K562 (cell line): ENCODE data around the gene FEN1. TPM values are rescaled to one million over a fixed set of nuclear protein-coding genes. Genes with fewer than 3 reads are reported as not detected.
A peak's percentile ranks its signal among the peaks of the same experiment; 100 is the strongest.

Source experiments
- BCOR ChIP-seq: fragments of 450-650 bp; IDR thresholded peaks from 2 replicates; pipeline ENCODE4 v1.6.1; 2016
- CTCFL ChIP-seq: IDR thresholded peaks from 2 replicates; pipeline ENCODE4 v1.6.1; 2011; ENCODE audit warnings: borderline replicate concordance, low read depth, mild to moderate bottlenecking, moderate library complexity, low read length; ENCODE audit not compliant: insufficient read depth, poor library complexity, severe bottlenecking
- DDX20 ChIP-seq: fragments of 450-650 bp; IDR thresholded peaks from 2 replicates; pipeline ENCODE4 v1.6.1; 2016; ENCODE audit warnings: missing genetic modification characterization, low read depth, mild to moderate bottlenecking, missing compliant biosample characterization, moderate library complexity
- E2F8 ChIP-seq: fragments of 450-650 bp; IDR thresholded peaks from 2 replicates; pipeline ENCODE4 v1.7.1; 2018; ENCODE audit warnings: mild to moderate bottlenecking, low read depth; ENCODE audit not compliant: partially characterized antibody
- ELF4 ChIP-seq: fragments of 450-650 bp; formaldehyde crosslinking; IDR thresholded peaks from 2 replicates; pipeline ENCODE4 v1.4.0; 2022; ENCODE audit warnings: missing genetic modification characterization
- ESRRA ChIP-seq: fragments of 450-650 bp; IDR thresholded peaks from 2 replicates; pipeline ENCODE4 v1.6.1; 2014; ENCODE audit warnings: low read depth, mild to moderate bottlenecking, moderate library complexity, borderline replicate concordance
- KLF10 ChIP-seq: fragments of 250-450 bp; sonication (Bioruptor Pico); IDR thresholded peaks from 2 replicates; pipeline ENCODE4 v1.6.1; 2021; ENCODE audit warnings: matching md5 sums
- NBN ChIP-seq: fragments of 450-650 bp; IDR thresholded peaks from 2 replicates; pipeline ENCODE4 v1.6.1; 2016; ENCODE audit warnings: low read depth, mild to moderate bottlenecking
- NR2F6 ChIP-seq: fragments of 450-650 bp; formaldehyde crosslinking; IDR thresholded peaks from 2 replicates; pipeline ENCODE4 v1.4.0; 2020; ENCODE audit warnings: mild to moderate bottlenecking
- RAD21 ChIP-seq, 2 experiments: fragments of 250-450 bp in 1 of 2; fragments of 450-650 bp in 1 of 2; sonication (Bioruptor Pico) in 1 of 2; formaldehyde crosslinking in 1 of 2; IDR thresholded peaks in 1 of 2; conservative IDR thresholded peaks in 1 of 2; 2 replicates each; pipeline versions ENCODE4 v1.4.0 to v1.8.0; 2020 to 2022; ENCODE audit warnings: mild to moderate bottlenecking in 2 of 2, moderate library complexity in 1 of 2
- RB1 ChIP-seq: fragments of 450-650 bp; IDR thresholded peaks from 2 replicates; pipeline ENCODE4 v1.6.1; 2017; ENCODE audit warnings: low read depth, mild to moderate bottlenecking
- SMC3 ChIP-seq: conservative IDR thresholded peaks from 2 replicates; pipeline ENCODE4 v1.6.1; 2011; ENCODE audit warnings: low read depth, low read length, improper control_type of control experiment; ENCODE audit not compliant: insufficient read depth
- SRSF7 ChIP-seq: fragments of 200-400 bp; formaldehyde crosslinking; optimal IDR thresholded peaks from 2 replicates; pipeline ENCODE3; 2017; ENCODE audit warnings: mild to moderate bottlenecking, low read depth, low read length
- ZNF121 ChIP-seq: sonication (generic); formaldehyde crosslinking; conservative IDR thresholded peaks from 2 replicates; pipeline ENCODE4 v1.8.0; 2022; ENCODE audit warnings: missing genetic modification reagents
- polyA plus RNA-seq, 8 experiments: library from polyadenylated mRNA; depleted of rRNA in 4 of 8; stranded (reverse) in 5 of 8; unstranded in 3 of 8; fragments of >200 nt; fragmentation: Nextera tagmentation in 2 of 8; fragmentation: Illumina TruSeq in 1 of 8; extraction: Ambion mirVana in 2 of 8; extraction: Trizol in 1 of 8; gene quantifications; 2 replicates each; pipeline versions ENCODE4 v1.2.1 to v1.2.3, GENCODE V29; 2011 to 2014; ENCODE audit warnings: inconsistent platforms in 1 of 8, missing spikeins in 1 of 8
- total RNA-seq, 7 experiments: library from RNA; depleted of rRNA in 6 of 7; stranded (reverse); fragments of >200 nt in 6 of 7; fragmentation: Illumina TruSeq in 2 of 7; extraction: Trizol in 2 of 7; gene quantifications; 2 replicates each; pipeline versions ENCODE4 v1.2.1 to v1.2.3, GENCODE V29; 2011 to 2021; ENCODE audit warnings: low replicate concordance in 1 of 7

FEN1 gene
- total and polyA plus RNA-seq, 9 of the 15 experiments (the other 6 are each of a cell fraction or from before 2014, with no cell fraction given): 58.1 to 156 (median 137) TPM

- TF ChIP-seq NR2F6 (0 out of 2 replicates have a peak, but pooled peaks have one; percentile 6), ZNF121 (CRISPR knock-in tag) (peak; percentile 92), SMC3 (peak; percentile 81), NBN (no peak), E2F8 (no peak), ESRRA (no peak), DDX20 (tag) (no peak), BCOR (no peak), RAD21 (CRISPR knock-in tag; conservative IDR thresholded peaks at IDR 0.05 in 1 of 2, IDR thresholded peaks at IDR 0.05 in 1 of 2) (peak; percentile 87 to 92), CTCFL (peak; percentile 21), ELF4 (CRISPR knock-in tag) (0 out of 2 replicates have a peak, but pooled peaks have one; percentile 3), RB1 (0 out of 2 replicates have a peak, but pooled peaks have one; percentile 12), SRSF7 (no peak), KLF10 (CRISPR knock-in tag) (no peak)
Observed at GRCh38 chr11:61797263-61797944, 4.7 kb downstream of the FEN1 start (continued).
